Stomach (tissue), 9 donors: ENCODE measurements around the gene CLRN1. TPM values are rescaled to one million over a fixed set of nuclear protein-coding genes. Genes with fewer than 3 reads are reported as not detected.

Experiments used
- DNase-seq, 2 donors: peaks; one replicate each; pipeline versions ENCODE4 v3.0.0 to v3.0.0-alpha.2; 2013 to 2019
- H3K27ac ChIP-seq, 5 donors: fragments of 200-600 bp in 4 of 5; sonication (generic) in 4 of 5; one replicate each; pipeline ENCODE4 v1.5.1; 2013 to 2019; ENCODE audit warnings: mild to moderate bottlenecking in 1 of 5, moderate library complexity in 1 of 5
- H3K27me3 ChIP-seq, 3 donors: fragments of 200-600 bp; sonication (generic); one replicate each; pipeline ENCODE4 v1.5.1; 2017 to 2019; ENCODE audit warnings: mixed run types in 1 of 3
- H3K36me3 ChIP-seq, 4 donors: fragments of 200-600 bp; sonication (generic); 1 replicate in 3 of 4; 2 replicates in 1 of 4; pipeline ENCODE4 v1.5.1; 2016 to 2019
- H3K4me1 ChIP-seq, 4 donors: fragments of 200-600 bp; sonication (generic); one replicate each; pipeline ENCODE4 v1.5.1; 2016 to 2019
- H3K4me3 ChIP-seq, 4 donors: fragments of 200-600 bp; sonication (generic) in 3 of 4; one replicate each; pipeline ENCODE4 v1.5.1; 2016 to 2019; ENCODE audit warnings: mild to moderate bottlenecking in 1 of 4
- H3K9me3 ChIP-seq, 4 donors: fragments of 200-600 bp; sonication (generic); one replicate each; pipeline ENCODE4 v1.5.1; 2016 to 2019
- CTCF ChIP-seq, 7 experiments: fragments of 450-650 bp in 4 of 7; fragments of 200-600 bp in 3 of 7; sonication (generic) in 3 of 7; IDR thresholded peaks; one replicate each; pipeline ENCODE4 v1.5.1; 2016 to 2019; ENCODE audit warnings: antibody characterized with exemption in 7 of 7, control low read depth in 2 of 7, mild to moderate bottlenecking in 1 of 7
- EP300 ChIP-seq: sonication (generic); formaldehyde crosslinking; IDR thresholded peaks from one replicate; pipeline ENCODE4 v1.6.1; 2017; ENCODE audit warnings: antibody characterized with exemption
- POLR2A ChIP-seq, 4 donors: fragments of 450-650 bp; IDR thresholded peaks; one replicate each; pipeline ENCODE4 v1.6.1; 2016; ENCODE audit warnings: antibody characterized with exemption in 4 of 4, control low read depth in 2 of 4, mild to moderate bottlenecking in 1 of 4, moderate library complexity in 1 of 4
- POLR2AphosphoS5 ChIP-seq, 3 donors: sonication (generic); formaldehyde crosslinking; IDR thresholded peaks; one replicate each; pipeline ENCODE4 v1.6.1; 2016; ENCODE audit warnings: antibody characterized with exemption in 3 of 3
- WGBS, 5 donors: extraction: QIAGEN DNeasy Blood & Tissue Kit in 3 of 5; methylation state at CpG; one replicate each; pipeline versions ENCODE4 v1.1.5 to v1.1.7; 2013 to 2018; 5-methylcytosine and 5-hydroxymethylcytosine counted together
- intact Hi-C: fragments of 100-400 bp; cut with DNase I; formaldehyde crosslinking; loops from one replicate; pipeline ENCODE4 v1.15.1; 2023; ENCODE audit warnings: low total_unique reads
- polyA plus RNA-seq, 3 donors: library from polyadenylated mRNA; stranded (reverse); fragments of 200-250 nt; gene quantifications; one replicate each; pipeline ENCODE4 v1.2.3, GENCODE V29; 2013
- total RNA-seq, 5 donors: library from RNA; depleted of rRNA; stranded (reverse); fragments of >200 nt; gene quantifications; one replicate each; pipeline versions ENCODE4 v1.1.0 to v1.2.3, GENCODE V29; 2014 to 2016
- donor health status: healthy with polysubstance abuse.
- donor health status: Bipolar disorder and iron deficiency.
- donor health status: healthy.

The CLRN1 gene
- total and polyA plus RNA-seq, 8 donors, result not detected

- intact Hi-C loops, result loop anchor here (5.0 kb wide), 1 partner anchor 216 kb away; no protein-coding TSS in a partner anchor
- Histone ChIP-seq H3K4me1 (peaks cover 0 to 5% (median 0%) of the 10 kb centered on the region in 4 donors), H3K36me3 (no peaks in the 10 kb centered on the region), H3K4me3 (no peak overlapping the region), H3K9me3 (no peaks in the 10 kb centered on the region), H3K27me3 (peaks cover 0 to 8% (median 0%) of the 10 kb centered on the region in 3 donors), H3K27ac (no peak overlapping the region)
- DNase-seq, result no peak
- 75 to 85% (median 83%) methylated on average over 7 of the region's 7 CpGs for WGBS, 5 donors
- no peak for TF ChIP-seq EP300
- TF ChIP-seq POLR2AphosphoS5 (IDR thresholded peaks at IDR 0.05), result no peak
- no peak for TF ChIP-seq CTCF (IDR thresholded peaks at IDR 0.05)
- TF ChIP-seq POLR2A (IDR thresholded peaks at IDR 0.05), result no peak
These were observed 46.2 kb downstream of the CLRN1 start for GRCh38 chr3:150926328-150926727.

- H3K4me3 ChIP-seq, result peak overlapping the region in 3 of 4 donors; percentile 11 to 28 (median 20)
- WGBS, 5 donors, result 5 to 10% (median 8%) methylated on average over 14 of the region's 14 CpGs
- H3K4me1 ChIP-seq, result peaks cover 0 to 5% (median 0%) of the 10 kb centered on the region in 4 donors
- peaks cover 0 to 8% (median 0%) of the 10 kb centered on the region in 3 donors for H3K27me3 ChIP-seq
- DNase-seq, result peak; percentile 61 to 76
- H3K36me3 ChIP-seq, result no peaks in the 10 kb centered on the region
- no peak overlapping the region for H3K27ac ChIP-seq
- no peaks in the 10 kb centered on the region for H3K9me3 ChIP-seq
- intact Hi-C loops, result loop anchor here (5.0 kb wide), 1 partner anchor 217 kb away; no protein-coding TSS in a partner anchor
- TF ChIP-seq POLR2A (IDR thresholded peaks at IDR 0.05) (no peak), EP300 (no peak), POLR2AphosphoS5 (IDR thresholded peaks at IDR 0.05) (no peak), CTCF (IDR thresholded peaks at IDR 0.05) (peak in 5 of 7 experiments; percentile 26 to 67 (median 60))
These were observed 46.8 kb downstream of the CLRN1 start for GRCh38 chr3:150925751-150926201.

GRCh38 chr3:150922611-150923010 is 49.9 kb downstream of the CLRN1 start:
- no peak for TF ChIP-seq POLR2A (IDR thresholded peaks at IDR 0.05)
- no peak for TF ChIP-seq CTCF (IDR thresholded peaks at IDR 0.05)
- no peak for TF ChIP-seq POLR2AphosphoS5 (IDR thresholded peaks at IDR 0.05)
- TF ChIP-seq EP300, result no peak
- intact Hi-C loops, result no loop called here
- Histone ChIP-seq H3K27me3 (peaks cover 0 to 5% (median 0%) of the 10 kb centered on the region in 3 donors), H3K27ac (no peak overlapping the region), H3K4me1 (peaks cover 0 to 5% (median 0%) of the 10 kb centered on the region in 4 donors), H3K9me3 (no peaks in the 10 kb centered on the region), H3K4me3 (no peak overlapping the region), H3K36me3 (no peaks in the 10 kb centered on the region)
- 62 to 71% (median 63%) methylated on average over 10 of the region's 10 CpGs for WGBS, 5 donors
- peak in 1 of 2 donors; percentile 12 for DNase-seq

- intact Hi-C loops, result no loop called here
- WGBS, 5 donors, result 72 to 82% (median 77%) methylated on average over 4 of the region's 4 CpGs
- no peak overlapping the region for H3K27ac ChIP-seq
- peaks cover 0 to 5% (median 0%) of the 10 kb centered on the region in 4 donors for H3K4me1 ChIP-seq
- no peak for DNase-seq
- H3K36me3 ChIP-seq, result no peaks in the 10 kb centered on the region
- no peak for TF ChIP-seq EP300
- TF ChIP-seq POLR2A (IDR thresholded peaks at IDR 0.05), result no peak
- TF ChIP-seq CTCF (IDR thresholded peaks at IDR 0.05), result no peak
- no peak for TF ChIP-seq POLR2AphosphoS5 (IDR thresholded peaks at IDR 0.05)
- no peaks in the 10 kb centered on the region for H3K9me3 ChIP-seq
- H3K4me3 ChIP-seq, result no peak overlapping the region
- H3K27me3 ChIP-seq, result peaks cover 0 to 5% (median 0%) of the 10 kb centered on the region in 3 donors
These were observed 51.3 kb downstream of the CLRN1 start for GRCh38 chr3:150921209-150921608.
